Ishikawa (cell line): ENCODE data around the gene SNX21.

Source experiments
- CEBPB ChIP-seq: IDR thresholded peaks from 2 replicates; pipeline ENCODE4 v1.6.1; 2012
- EGR1 ChIP-seq: IDR thresholded peaks from 2 replicates; pipeline ENCODE4 v1.6.1; 2012
- EP300 ChIP-seq: IDR thresholded peaks from 2 replicates; pipeline ENCODE4 v1.6.1; 2012; ENCODE audit warnings: borderline replicate concordance
- TAF1 ChIP-seq: IDR thresholded peaks from 2 replicates; pipeline ENCODE4 v1.6.1; 2012; ENCODE audit warnings: low read depth, mild to moderate bottlenecking

GRCh38 chr20:45883100-45883469 is 49.5 kb downstream of the SNX21 start:
- TF ChIP-seq TAF1 (no peak), CEBPB (no peak), EGR1 (no peak), EP300 (no peak)
